Measurements from ENCODE around the gene INA.
A peak's percentile ranks its signal among the peaks of the same experiment; 100 is the strongest.

Gene INA

DNA sequence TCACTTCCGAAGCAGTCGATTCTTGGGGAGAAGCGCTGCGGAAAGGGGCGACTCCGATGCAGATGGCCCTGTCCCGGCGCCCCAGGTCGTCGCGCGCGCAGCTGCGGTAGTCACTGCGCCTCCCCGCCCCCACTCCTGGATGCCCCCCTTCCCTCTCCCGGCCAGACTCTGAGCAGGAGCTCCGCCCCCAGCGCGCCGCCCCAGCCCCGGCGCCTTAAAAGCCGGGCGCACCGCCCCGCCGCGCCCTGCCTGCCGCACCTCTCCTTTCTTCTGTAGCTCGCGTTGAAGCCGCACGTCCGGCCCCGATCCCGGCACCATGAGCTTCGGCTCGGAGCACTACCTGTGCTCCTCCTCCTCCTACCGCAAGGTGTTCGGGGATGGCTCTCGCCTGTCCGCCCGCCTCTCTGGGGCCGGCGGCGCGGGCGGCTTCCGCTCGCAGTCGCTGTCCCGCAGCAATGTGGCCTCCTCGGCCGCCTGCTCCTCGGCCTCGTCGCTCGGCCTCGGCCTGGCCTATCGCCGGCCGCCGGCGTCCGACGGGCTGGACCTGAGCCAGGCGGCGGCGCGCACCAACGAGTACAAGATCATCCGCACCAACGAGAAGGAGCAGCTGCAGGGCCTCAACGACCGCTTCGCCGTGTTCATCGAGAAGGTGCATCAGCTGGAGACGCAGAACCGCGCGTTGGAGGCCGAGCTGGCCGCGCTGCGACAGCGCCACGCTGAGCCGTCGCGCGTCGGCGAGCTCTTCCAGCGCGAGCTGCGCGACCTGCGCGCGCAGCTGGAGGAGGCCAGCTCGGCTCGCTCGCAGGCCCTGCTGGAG, at the start of gene INA:
Gene INA, plus strand, starts transcription at position 243 of the 817 bp plus-strand sequence. Its CDS starts 74 bp downstream, at position 317.
- DNase-seq (ENCODE audit: low read depth): peak; percentile 14
- no peak within 1 kb of the TSS for H3K4me3 ChIP-seq (ENCODE audit: low read depth, low read length)
- no peak for TF ChIP-seq MAX (IDR thresholded peaks at IDR 0.05; ENCODE audit: low read depth, low read length)
- TF ChIP-seq CTCF (IDR thresholded peaks at IDR 0.05; ENCODE audit: low read depth, low read length): no peak

GRCh38 chr10:103227416-103227815, 49.5 kb upstream of the INA start:
- no peak overlapping the region for H3K4me3 ChIP-seq (ENCODE audit: low read depth, low read length)
- DNase-seq (ENCODE audit: low read depth): no peak
- no peak for TF ChIP-seq MYC (IDR thresholded peaks at IDR 0.05; ENCODE audit: low read depth, low read length)
- TF ChIP-seq CTCF (IDR thresholded peaks at IDR 0.05; ENCODE audit: low read depth, low read length): no peak
- no peak for TF ChIP-seq POLR2A (IDR thresholded peaks at IDR 0.05; ENCODE audit: extremely low read depth, insufficient read length)
- no peak for TF ChIP-seq MAX (IDR thresholded peaks at IDR 0.05; ENCODE audit: low read depth, low read length)

DNA sequence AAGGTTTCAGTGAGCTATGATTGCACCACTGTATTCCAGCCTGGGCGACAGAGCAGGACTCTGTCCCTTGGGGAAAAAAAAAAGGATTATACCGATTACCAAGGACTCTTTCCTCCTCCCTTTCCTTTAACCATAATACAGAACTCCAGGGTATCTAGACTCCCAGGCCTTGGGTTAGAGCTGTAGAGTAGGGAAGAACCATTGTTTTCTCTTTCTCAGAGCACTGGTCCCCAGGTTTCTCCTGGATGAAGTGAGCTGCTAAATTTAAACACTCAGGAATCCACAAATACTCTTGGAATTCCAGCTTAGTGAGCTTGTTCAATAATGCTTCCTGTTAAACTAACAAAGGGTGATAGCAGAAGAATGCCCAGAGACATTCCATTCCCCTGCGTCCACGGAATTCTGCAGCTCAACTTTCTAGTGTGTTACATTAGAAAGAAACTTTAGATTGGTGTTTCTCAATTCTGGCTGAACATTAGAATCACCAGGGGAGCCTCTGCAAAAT, 45.8 kb upstream of the INA start:
- DNase-seq (ENCODE audit: low read depth): no peak
- H3K4me3 ChIP-seq (ENCODE audit: low read depth, low read length): no peak overlapping the region
- no peak for TF ChIP-seq MYC (IDR thresholded peaks at IDR 0.05; ENCODE audit: low read depth, low read length)
- no peak for TF ChIP-seq POLR2A (IDR thresholded peaks at IDR 0.05; ENCODE audit: extremely low read depth, insufficient read length)
- no peak for TF ChIP-seq MAX (IDR thresholded peaks at IDR 0.05; ENCODE audit: low read depth, low read length)
- TF ChIP-seq CTCF (IDR thresholded peaks at IDR 0.05; ENCODE audit: low read depth, low read length): no peak

- TF ChIP-seq CTCF (IDR thresholded peaks at IDR 0.05; ENCODE audit: low read depth, low read length) (no peak), POLR2A (IDR thresholded peaks at IDR 0.05; ENCODE audit: extremely low read depth, insufficient read length) (no peak), MAX (IDR thresholded peaks at IDR 0.05; ENCODE audit: low read depth, low read length) (no peak), MYC (IDR thresholded peaks at IDR 0.05; ENCODE audit: low read depth, low read length) (no peak)
- DNase-seq (ENCODE audit: low read depth): no peak
- H3K4me3 ChIP-seq (ENCODE audit: low read depth, low read length): no peak overlapping the region
Observed at GRCh38 chr10:103232131-103232673, 44.7 kb upstream of the INA start.

- no peak overlapping the region for H3K4me3 ChIP-seq (ENCODE audit: low read depth, low read length)
- DNase-seq (ENCODE audit: low read depth): peak; percentile 77
- TF ChIP-seq CTCF (IDR thresholded peaks at IDR 0.05; ENCODE audit: low read depth, low read length) (no peak), POLR2A (IDR thresholded peaks at IDR 0.05; ENCODE audit: extremely low read depth, insufficient read length) (no peak), MAX (IDR thresholded peaks at IDR 0.05; ENCODE audit: low read depth, low read length) (no peak), MYC (IDR thresholded peaks at IDR 0.05; ENCODE audit: low read depth, low read length) (no peak)
Observed at GRCh38 chr10:103232772-103233488, 44.0 kb upstream of the INA start.
